ENCODE measurements around the gene ZDHHC13.

DNA sequence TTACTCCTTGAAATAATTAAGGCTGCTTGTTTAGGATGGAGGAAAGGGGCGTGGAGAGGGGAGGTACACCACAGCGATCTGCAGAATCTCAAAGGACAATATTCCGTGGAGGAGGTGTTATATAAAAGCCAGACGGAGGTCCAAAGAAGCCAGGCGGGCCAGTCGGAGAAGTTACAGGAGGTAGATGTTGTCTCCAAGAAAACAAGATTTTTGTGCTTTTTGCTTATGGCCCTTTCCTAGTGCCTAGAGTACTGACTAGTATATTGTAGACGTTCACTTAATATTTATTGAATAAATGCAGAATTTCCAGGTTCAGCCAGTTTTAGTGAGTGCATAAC, 761 bp downstream of the ZDHHC13 start:
- TF ChIP-seq EZH2 (IDR thresholded peaks at IDR 0.05; ENCODE audit: borderline replicate concordance, low read length) (no peak), CTCF (IDR thresholded peaks at IDR 0.05; ENCODE audit: low read length) (no peak)

Measured in OCI-LY1 (cell line).